ENCODE data around the gene DHRSX. TPM values are rescaled to one million over a fixed set of nuclear protein-coding genes. Genes with fewer than 3 reads are reported as not detected.

Gene DHRSX
- total RNA-seq, 1 donor from 2014 or later, result 25.1 TPM

- TF ChIP-seq CTCF (conservative IDR thresholded peaks at IDR 0.05), result no peak
- peaks cover 36% of the 10 kb centered on the region for H3K36me3 Mint-ChIP-seq (ENCODE audit: low read depth)
Measured at GRCh38 chrX:2376166-2376565, 124.6 kb downstream of the DHRSX start.

GRCh38 chrX:2374086-2374485 lies 126.7 kb downstream of the DHRSX start:
- DNase-seq (ENCODE audit: low read depth, low spot score), result no peak
- Mint-ChIP-seq H3K4me3 (no peak overlapping the region), H3K4me1 (peaks cover 9% of the 10 kb centered on the region), H3K36me3 (ENCODE audit: low read depth) (peaks cover 34% of the 10 kb centered on the region), H3K27ac (ENCODE audit: unreplicated experiment) (no peak overlapping the region), H3K27me3 (ENCODE audit: low read depth) (no peaks in the 10 kb centered on the region), H3K9me3 (peaks cover 8% of the 10 kb centered on the region)
- TF ChIP-seq CTCF (conservative IDR thresholded peaks at IDR 0.05), result no peak

More at GRCh38 chrX:2376166-2376565, 124.6 kb downstream of the DHRSX start:
- H3K4me3 Mint-ChIP-seq, result no peak overlapping the region
- H3K4me1 Mint-ChIP-seq, result peaks cover 3% of the 10 kb centered on the region
- no peaks in the 10 kb centered on the region for H3K27me3 Mint-ChIP-seq (ENCODE audit: low read depth)
- no peak for DNase-seq (ENCODE audit: low read depth, low spot score)
- H3K9me3 Mint-ChIP-seq, result peaks cover 12% of the 10 kb centered on the region
- H3K27ac Mint-ChIP-seq (ENCODE audit: unreplicated experiment), result no peak overlapping the region

DNA sequence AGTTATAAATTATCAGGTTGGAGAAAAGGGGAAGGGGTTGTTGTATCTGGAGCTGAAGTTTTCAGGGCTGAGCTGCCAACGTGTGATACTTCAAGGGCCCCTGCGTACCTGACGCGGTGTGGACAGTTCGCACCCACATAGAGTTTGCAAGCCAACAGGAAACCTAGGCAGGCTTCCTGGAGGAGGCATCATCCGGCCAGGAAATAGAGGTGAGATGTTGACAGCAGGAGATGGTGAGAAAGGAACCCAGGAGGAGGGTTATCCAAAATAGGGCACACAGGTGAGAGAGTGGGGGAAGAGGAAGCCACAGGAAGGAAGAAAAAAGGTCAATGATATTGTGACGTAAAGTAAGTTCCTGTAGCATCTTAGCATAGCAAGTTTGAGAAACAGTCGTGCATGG lies 127.2 kb downstream of the DHRSX start:
- Mint-ChIP-seq H3K4me3 (no peak overlapping the region), H3K4me1 (peaks cover 9% of the 10 kb centered on the region), H3K36me3 (ENCODE audit: low read depth) (peaks cover 31% of the 10 kb centered on the region), H3K9me3 (peaks cover 8% of the 10 kb centered on the region), H3K27me3 (ENCODE audit: low read depth) (no peaks in the 10 kb centered on the region), H3K27ac (ENCODE audit: unreplicated experiment) (peak overlapping the region; percentile 93)
- no peak for DNase-seq (ENCODE audit: low read depth, low spot score)
- TF ChIP-seq CTCF (conservative IDR thresholded peaks at IDR 0.05), result no peak

DNA sequence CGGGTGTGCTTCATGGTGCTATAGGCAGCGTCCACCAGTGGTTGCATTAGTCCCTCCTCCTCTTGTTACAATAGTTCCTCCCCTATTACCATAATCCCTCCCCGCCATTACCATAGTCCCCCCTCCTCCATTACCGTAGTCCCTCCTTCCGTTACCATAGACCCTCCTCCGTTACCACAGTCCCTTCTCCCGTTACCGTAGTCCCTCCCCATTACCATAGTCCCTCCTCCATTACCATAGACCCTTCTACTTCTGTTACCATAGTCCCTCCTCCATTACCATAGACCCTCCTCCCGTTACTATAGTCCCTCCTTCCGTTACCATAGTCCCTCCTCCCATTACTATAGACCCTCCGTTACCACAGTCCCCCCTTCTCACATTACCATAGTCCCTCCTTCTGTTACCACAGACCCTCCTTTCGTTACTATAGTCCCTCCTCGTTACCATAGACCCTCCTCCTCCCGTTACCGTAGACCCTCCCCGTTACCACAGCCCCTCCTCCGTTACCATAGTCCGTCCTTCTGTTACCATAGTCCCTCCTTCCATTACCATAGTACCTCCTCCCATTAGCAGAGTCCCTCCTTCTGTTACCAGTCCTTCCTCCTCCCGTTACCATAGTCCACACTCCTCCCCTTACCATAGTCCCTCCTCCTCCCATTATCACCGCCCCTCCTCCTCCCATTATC lies 129.6 kb downstream of the DHRSX start:
- Mint-ChIP-seq H3K27me3 (ENCODE audit: low read depth) (no peaks in the 10 kb centered on the region), H3K36me3 (ENCODE audit: low read depth) (peaks cover 22% of the 10 kb centered on the region), H3K4me3 (no peak overlapping the region), H3K9me3 (peaks cover 3% of the 10 kb centered on the region), H3K27ac (ENCODE audit: unreplicated experiment) (no peak overlapping the region), H3K4me1 (peaks cover 9% of the 10 kb centered on the region)
- no peak for TF ChIP-seq CTCF (conservative IDR thresholded peaks at IDR 0.05)
- DNase-seq (ENCODE audit: low read depth, low spot score), result no peak

DNA sequence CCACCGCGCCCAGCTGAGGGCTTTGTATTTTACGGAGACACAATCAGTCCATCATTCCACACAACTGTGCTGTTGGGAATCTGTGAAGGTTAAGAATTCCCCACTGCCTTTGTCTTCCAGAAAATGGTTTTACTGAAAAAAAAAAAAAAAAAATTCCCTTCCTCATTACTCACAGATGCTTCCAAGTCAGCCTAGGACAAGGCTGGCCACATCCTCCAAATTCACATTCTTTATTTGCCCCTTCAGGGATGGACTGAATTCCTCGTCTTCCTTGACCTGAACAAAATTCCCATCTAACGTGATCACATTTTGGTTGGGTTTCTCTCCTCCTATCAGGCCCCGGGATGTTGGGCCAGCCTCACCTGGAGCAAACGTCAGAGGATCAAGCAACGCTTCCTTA lies 130.3 kb downstream of the DHRSX start:
- DNase-seq (ENCODE audit: low read depth, low spot score), result no peak
- Mint-ChIP-seq H3K4me1 (peaks cover 9% of the 10 kb centered on the region), H3K27me3 (ENCODE audit: low read depth) (no peaks in the 10 kb centered on the region), H3K27ac (ENCODE audit: unreplicated experiment) (no peak overlapping the region), H3K36me3 (ENCODE audit: low read depth) (peaks cover 22% of the 10 kb centered on the region), H3K9me3 (peaks cover 3% of the 10 kb centered on the region), H3K4me3 (no peak overlapping the region)
- TF ChIP-seq CTCF (conservative IDR thresholded peaks at IDR 0.05), result no peak

Measured in neural crest cell (in vitro differentiated cells).